Mesendoderm (in vitro differentiated cells): ENCODE data around the gene SOX4.

Experiments used
- DNase-seq: peaks from one replicate; pipeline ENCODE4 v3.0.0; 2013
- H2AK5ac ChIP-seq: 2 replicates; pipeline ENCODE4 v1.6.1; 2013; ENCODE audit warnings: low read length, inconsistent platforms
- H2BK120ac ChIP-seq: 2 replicates; pipeline ENCODE4 v1.6.1; 2013; ENCODE audit warnings: low read depth, mild to moderate bottlenecking, low read length, moderate library complexity, mixed read lengths
- H2BK15ac ChIP-seq: replicated peaks from 2 replicates; pipeline ENCODE4 v1.6.1; 2013; ENCODE audit warnings: low read depth, mild to moderate bottlenecking, moderate library complexity
- H2BK5ac ChIP-seq: 2 replicates; pipeline ENCODE4 v1.6.1; 2013; ENCODE audit warnings: low read length, inconsistent platforms
- H3K18ac ChIP-seq: 2 replicates; pipeline ENCODE4 v1.6.1; 2013; ENCODE audit warnings: mild to moderate bottlenecking, low read length, mixed read lengths
- H3K23ac ChIP-seq: one replicate; pipeline ENCODE4 v1.6.1; 2013; ENCODE audit warnings: low read length
- H3K27ac ChIP-seq: 2 replicates; pipeline ENCODE4 v1.5.1; 2013; ENCODE audit warnings: low read depth, mild to moderate bottlenecking, inconsistent platforms, low read length, moderate library complexity
- H3K27me3 ChIP-seq: 2 replicates; pipeline ENCODE4 v1.6.1; 2013; ENCODE audit warnings: low read length, control low read depth, mild to moderate bottlenecking, inconsistent platforms; ENCODE audit not compliant: insufficient read depth, poor library complexity
- H3K36me3 ChIP-seq: 2 replicates; pipeline ENCODE4 v1.6.1; 2013; ENCODE audit warnings: low read length, inconsistent platforms; ENCODE audit not compliant: control insufficient read depth, insufficient read depth
- H3K4ac ChIP-seq: one replicate; pipeline ENCODE4 v1.6.1; 2013; ENCODE audit warnings: low read depth, mild to moderate bottlenecking, low read length, moderate library complexity
- H3K4me1 ChIP-seq: 2 replicates; pipeline ENCODE4 v1.6.1; 2013; ENCODE audit warnings: low read depth, low read length, inconsistent platforms; ENCODE audit not compliant: control insufficient read depth
- H3K4me2 ChIP-seq: 2 replicates; pipeline ENCODE4 v1.6.1; 2013; ENCODE audit warnings: low read length
- H3K4me3 ChIP-seq: 2 replicates; pipeline ENCODE4 v1.5.1; 2013; ENCODE audit warnings: mild to moderate bottlenecking, low read length
- H3K56ac ChIP-seq: one replicate; pipeline ENCODE4 v1.6.1; 2013; ENCODE audit warnings: low read length
- H3K79me1 ChIP-seq: 2 replicates; pipeline ENCODE4 v1.6.1; 2013; ENCODE audit warnings: low read length, inconsistent platforms
- H3K79me2 ChIP-seq: 2 replicates; pipeline ENCODE4 v1.6.1; 2013; ENCODE audit warnings: mild to moderate bottlenecking, low read length; ENCODE audit not compliant: control insufficient read depth, insufficient read depth
- H3K9ac ChIP-seq: 2 replicates; pipeline ENCODE4 v1.6.1; 2013; ENCODE audit warnings: low read length, inconsistent platforms
- H4K5ac ChIP-seq: one replicate; pipeline ENCODE4 v1.6.1; 2013; ENCODE audit warnings: low read length
- H4K8ac ChIP-seq: one replicate; pipeline ENCODE4 v1.6.1; 2013; ENCODE audit warnings: low read depth, mild to moderate bottlenecking, control low read depth, low read length, moderate library complexity
- WGBS: extraction: QIAGEN DNeasy Blood & Tissue Kit; methylation state at CpG from one replicate; pipeline ENCODE4 v1.1.7; 2013; ENCODE audit warnings: low lambda C conversion rate, missing lambda C conversion rate; ENCODE audit not compliant: insufficient coverage; ENCODE audit errors: extremely low coverage; 5-methylcytosine and 5-hydroxymethylcytosine counted together

SOX4 gene

GRCh38 chr6:21616005-21616404, 22.5 kb downstream of the SOX4 start:
- Histone ChIP-seq H3K4me1 (no peaks in the 10 kb centered on the region), H3K36me3 (no peaks in the 10 kb centered on the region), H3K27me3 (no peaks in the 10 kb centered on the region), H2AK5ac (no peak overlapping the region), H3K9ac (no peak overlapping the region), H3K4ac (no peak overlapping the region), H2BK15ac (no peak overlapping the region), H2BK5ac (no peak overlapping the region), H3K27ac (no peak overlapping the region), H3K56ac (no peak overlapping the region), H3K79me2 (no peaks in the 10 kb centered on the region), H4K8ac (no peak overlapping the region), H2BK120ac (no peak overlapping the region), H3K4me2 (no peak overlapping the region), H3K79me1 (no peaks in the 10 kb centered on the region), H3K23ac (no peak overlapping the region), H3K18ac (no peak overlapping the region), H4K5ac (no peak overlapping the region), H3K4me3 (no peak overlapping the region)
- no peak for DNase-seq
- no CpG with 5 or more reads among the region's 5 CpGs for WGBS

DNA sequence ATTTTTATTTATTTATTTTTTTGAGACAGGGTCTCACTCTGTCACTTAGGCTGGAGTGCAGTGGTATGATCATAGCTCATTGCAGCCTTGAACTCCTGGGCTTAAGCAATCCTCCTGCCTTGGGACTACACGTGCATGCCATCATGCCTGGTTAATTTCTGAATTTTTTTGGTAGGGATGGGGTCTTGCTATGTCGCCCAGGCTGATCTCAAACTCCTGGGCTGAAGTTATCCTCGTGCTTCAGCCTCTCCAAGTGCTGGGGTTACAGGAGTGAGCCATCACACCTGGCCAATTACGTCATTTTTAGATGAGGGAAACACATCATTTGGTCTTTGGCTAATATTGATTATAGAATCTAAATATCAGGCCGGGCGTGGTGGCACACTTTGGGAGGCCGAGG, 32.1 kb downstream of the SOX4 start:
- Histone ChIP-seq H3K9ac (no peak overlapping the region), H3K79me1 (no peaks in the 10 kb centered on the region), H2BK120ac (no peak overlapping the region), H2AK5ac (no peak overlapping the region), H2BK15ac (no peak overlapping the region), H3K18ac (no peak overlapping the region), H3K56ac (no peak overlapping the region), H3K36me3 (no peaks in the 10 kb centered on the region), H3K4ac (no peak overlapping the region), H3K27ac (no peak overlapping the region), H2BK5ac (no peak overlapping the region), H3K4me3 (no peak overlapping the region), H3K27me3 (no peaks in the 10 kb centered on the region), H3K4me1 (no peaks in the 10 kb centered on the region), H4K8ac (no peak overlapping the region), H3K23ac (no peak overlapping the region), H4K5ac (no peak overlapping the region), H3K4me2 (no peak overlapping the region), H3K79me2 (no peaks in the 10 kb centered on the region)
- no CpG with 5 or more reads among the region's 7 CpGs for WGBS
- no peak for DNase-seq

DNA sequence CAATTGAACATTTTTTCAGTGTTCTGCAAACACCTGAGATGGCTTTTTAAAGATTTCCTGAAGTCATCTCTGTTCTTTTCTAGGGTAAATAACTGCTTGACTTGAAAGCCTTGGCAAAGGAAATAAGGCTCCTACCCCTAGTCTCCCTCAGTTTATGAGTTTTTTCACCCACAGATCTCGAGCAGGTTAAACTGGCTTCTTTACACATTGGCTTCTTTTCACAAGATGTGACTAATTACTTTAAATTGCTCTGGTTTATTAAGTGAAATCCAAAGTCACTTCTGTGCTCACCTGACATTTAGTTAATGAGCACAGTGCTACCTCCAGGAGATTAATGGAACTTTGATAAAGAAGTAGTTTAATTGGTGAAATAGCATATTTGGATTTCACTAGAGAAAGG, 33.2 kb downstream of the SOX4 start:
- WGBS: no CpG with 5 or more reads among the region's 1 CpG
- no peak overlapping the region for H3K4me2 ChIP-seq

DNA sequence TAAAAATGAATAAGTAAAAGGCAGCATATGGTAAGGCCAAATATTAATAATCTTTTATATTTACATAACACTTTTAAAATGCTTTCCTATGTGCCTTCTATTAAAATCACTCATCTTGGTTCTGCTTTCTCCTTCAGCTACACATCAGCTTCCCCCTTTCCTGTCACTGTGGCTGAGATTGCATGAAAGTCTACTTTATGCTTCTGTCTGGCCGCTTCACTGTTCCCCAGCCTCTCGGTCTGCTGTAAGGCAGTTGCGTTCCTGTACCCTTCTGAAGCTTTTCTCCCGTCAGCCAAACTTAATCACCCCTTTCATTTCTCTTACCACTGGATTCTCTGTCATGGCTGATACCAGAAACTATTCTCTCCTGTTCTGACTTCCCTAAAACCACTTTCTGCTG, 34.6 kb downstream of the SOX4 start:
- Histone ChIP-seq H2BK120ac (no peak overlapping the region), H3K18ac (no peak overlapping the region), H3K36me3 (no peaks in the 10 kb centered on the region), H2AK5ac (no peak overlapping the region), H2BK5ac (no peak overlapping the region), H3K9ac (no peak overlapping the region), H3K27ac (no peak overlapping the region), H3K4me1 (no peaks in the 10 kb centered on the region), H3K79me2 (no peaks in the 10 kb centered on the region), H3K4me3 (no peak overlapping the region), H3K23ac (no peak overlapping the region), H4K5ac (no peak overlapping the region), H3K56ac (no peak overlapping the region), H4K8ac (no peak overlapping the region), H3K4ac (no peak overlapping the region), H3K27me3 (no peaks in the 10 kb centered on the region), H2BK15ac (no peak overlapping the region), H3K79me1 (no peaks in the 10 kb centered on the region), H3K4me2 (no peak overlapping the region)
- WGBS: no CpG with 5 or more reads among the region's 4 CpGs
- no peak for DNase-seq

More for the DNA sequence above, 33.2 kb downstream of the SOX4 start:
- DNase-seq: no peak
- no peak overlapping the region for H2BK15ac ChIP-seq
- no peak overlapping the region for H3K56ac ChIP-seq
- no peak overlapping the region for H2BK120ac ChIP-seq
- no peak overlapping the region for H3K4ac ChIP-seq
- H3K27ac ChIP-seq: no peak overlapping the region
- H3K4me3 ChIP-seq: no peak overlapping the region
- H3K4me1 ChIP-seq: no peaks in the 10 kb centered on the region
- no peak overlapping the region for H3K9ac ChIP-seq
- H3K27me3 ChIP-seq: no peaks in the 10 kb centered on the region
- no peaks in the 10 kb centered on the region for H3K79me2 ChIP-seq
- no peak overlapping the region for H3K23ac ChIP-seq
- H3K79me1 ChIP-seq: no peaks in the 10 kb centered on the region
- no peak overlapping the region for H4K5ac ChIP-seq
- no peak overlapping the region for H2AK5ac ChIP-seq
- H2BK5ac ChIP-seq: no peak overlapping the region
- H4K8ac ChIP-seq: no peak overlapping the region
- no peak overlapping the region for H3K18ac ChIP-seq
- no peaks in the 10 kb centered on the region for H3K36me3 ChIP-seq

GRCh38 chr6:21633511-21634109, 40.1 kb downstream of the SOX4 start:
- Histone ChIP-seq H2BK5ac (no peak overlapping the region), H3K4me3 (no peak overlapping the region), H3K36me3 (no peaks in the 10 kb centered on the region), H4K5ac (no peak overlapping the region), H3K23ac (no peak overlapping the region), H2BK15ac (no peak overlapping the region), H4K8ac (no peak overlapping the region), H2AK5ac (no peak overlapping the region), H3K79me2 (no peaks in the 10 kb centered on the region), H3K4me2 (no peak overlapping the region), H3K56ac (no peak overlapping the region), H3K9ac (no peak overlapping the region), H3K79me1 (no peaks in the 10 kb centered on the region), H2BK120ac (no peak overlapping the region), H3K27me3 (no peaks in the 10 kb centered on the region), H3K18ac (no peak overlapping the region), H3K27ac (no peak overlapping the region), H3K4ac (no peak overlapping the region), H3K4me1 (no peaks in the 10 kb centered on the region)
- no CpG with 5 or more reads among the region's 9 CpGs for WGBS
- no peak for DNase-seq

DNA sequence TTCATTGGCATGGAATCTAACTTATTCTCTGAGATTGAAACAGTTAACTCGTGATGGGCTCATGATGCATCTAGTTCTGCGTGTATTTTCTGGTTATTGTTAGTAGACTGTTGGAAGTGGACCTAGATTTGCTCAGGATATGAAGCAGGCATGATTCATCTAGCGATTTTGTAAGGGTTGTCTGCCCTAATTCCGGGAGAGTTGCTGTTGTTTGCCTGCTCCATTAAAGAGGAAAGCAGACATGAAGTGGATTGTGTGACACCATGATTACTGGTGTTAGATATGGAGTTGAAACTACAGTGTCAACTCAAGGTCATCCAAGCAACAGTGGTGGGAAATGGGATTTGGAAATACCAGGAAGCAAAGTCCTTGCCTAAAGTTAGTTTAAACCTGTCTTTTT, 41.0 kb downstream of the SOX4 start:
- H3K9ac ChIP-seq: no peak overlapping the region
- H3K79me2 ChIP-seq: no peaks in the 10 kb centered on the region
- no CpG with 5 or more reads among the region's 4 CpGs for WGBS
- H3K18ac ChIP-seq: no peak overlapping the region
- no peak for DNase-seq
- no peak overlapping the region for H2AK5ac ChIP-seq
- no peak overlapping the region for H3K4me3 ChIP-seq
- H2BK15ac ChIP-seq: no peak overlapping the region
- H2BK5ac ChIP-seq: no peak overlapping the region
- H3K23ac ChIP-seq: no peak overlapping the region
- no peaks in the 10 kb centered on the region for H3K4me1 ChIP-seq
- H3K27ac ChIP-seq: no peak overlapping the region
- no peak overlapping the region for H3K4ac ChIP-seq
- no peak overlapping the region for H2BK120ac ChIP-seq
- no peak overlapping the region for H4K8ac ChIP-seq
- no peak overlapping the region for H4K5ac ChIP-seq
- no peaks in the 10 kb centered on the region for H3K27me3 ChIP-seq
- H3K36me3 ChIP-seq: no peaks in the 10 kb centered on the region
- no peak overlapping the region for H3K4me2 ChIP-seq
- H3K56ac ChIP-seq: no peak overlapping the region
- no peaks in the 10 kb centered on the region for H3K79me1 ChIP-seq
